ENCODE measurements around the gene LDLRAD4.

Gene LDLRAD4

GRCh38 chr18:13422541-13423147 lies 204.1 kb downstream of the LDLRAD4 start:
- peak in 2 of 56 donors; percentile 28 to 48 for DNase-seq

- no peak for DNase-seq
Measured at GRCh38 chr18:13423352-13423751, 204.8 kb downstream of the LDLRAD4 start.

GRCh38 chr18:13424363-13424762 lies 205.8 kb downstream of the LDLRAD4 start:
- DNase-seq, result peak in 3 of 56 donors; percentile 17 to 35 (median 23)

GRCh38 chr18:13425357-13426091 lies 207.0 kb downstream of the LDLRAD4 start:
- no peak for DNase-seq

- no peak for DNase-seq
Measured at GRCh38 chr18:13427354-13427753, 208.8 kb downstream of the LDLRAD4 start.

GRCh38 chr18:13428319-13428718 lies 209.8 kb downstream of the LDLRAD4 start:
- no peak for DNase-seq

- DNase-seq, result no peak
Measured at GRCh38 chr18:13429016-13429415, 210.5 kb downstream of the LDLRAD4 start.

GRCh38 chr18:13429884-13430510 lies 211.4 kb downstream of the LDLRAD4 start:
- DNase-seq, result no peak

- no peak for DNase-seq
Measured at GRCh38 chr18:13430663-13431062, 212.1 kb downstream of the LDLRAD4 start.

GRCh38 chr18:13431886-13432285 lies 213.3 kb downstream of the LDLRAD4 start:
- peak in 5 of 56 donors; percentile 23 to 37 (median 29) for DNase-seq

- DNase-seq, result no peak
Measured at GRCh38 chr18:13433125-13433524, 214.6 kb downstream of the LDLRAD4 start.

- no peak for DNase-seq
Measured at GRCh38 chr18:13433685-13434084, 215.1 kb downstream of the LDLRAD4 start.

- DNase-seq, result no peak
Measured at GRCh38 chr18:13434854-13435253, 216.3 kb downstream of the LDLRAD4 start.

GRCh38 chr18:13435586-13436333 lies 217.2 kb downstream of the LDLRAD4 start:
- peak in 1 of 56 donors; percentile 52 for DNase-seq

GRCh38 chr18:13436576-13436975 lies 218.0 kb downstream of the LDLRAD4 start:
- peak in 11 of 56 donors; percentile 16 to 46 (median 25) for DNase-seq

- no peak for DNase-seq
Measured at GRCh38 chr18:13437034-13437433, 218.5 kb downstream of the LDLRAD4 start.

- DNase-seq, result no peak
Measured at GRCh38 chr18:13437796-13438506, 219.4 kb downstream of the LDLRAD4 start.

- DNase-seq, result no peak
Measured at GRCh38 chr18:13438507-13439056, 220.0 kb downstream of the LDLRAD4 start.

GRCh38 chr18:13439461-13439860 lies 220.9 kb downstream of the LDLRAD4 start:
- DNase-seq, result no peak

Measured in nucleus accumbens (tissue), 56 donors.